ENCODE results near the gene PDE3B.
"Not testable (repeated sequence)": the region's sequence is repeated elsewhere in the genome, so short reads cannot be mapped to it uniquely, and the experiment has no call there.

The PDE3B gene

GRCh38 chr11:14678350-14678749 is 34.7 kb downstream of the PDE3B start:
- no peak for DNase-seq

DNA sequence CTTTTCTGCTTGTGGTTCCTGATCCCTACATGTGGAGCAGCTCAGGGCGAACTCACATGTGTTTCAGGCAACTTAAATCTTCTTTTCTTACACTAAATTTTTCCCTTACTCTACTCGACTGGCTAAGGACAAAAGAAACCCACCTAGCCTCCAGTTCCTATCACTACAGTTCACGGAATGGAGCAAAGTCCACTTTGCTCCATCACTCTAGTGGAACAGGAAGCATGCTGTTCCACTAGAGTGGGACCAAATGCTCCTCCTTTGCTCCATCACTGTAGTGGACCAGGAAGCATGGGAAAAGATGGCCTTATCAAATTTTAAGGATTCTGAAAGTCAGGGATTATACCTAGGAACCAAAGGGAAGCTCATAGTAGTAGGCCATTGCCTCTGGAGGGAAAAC is 36.1 kb downstream of the PDE3B start:
- DNase-seq: no peak

DNA sequence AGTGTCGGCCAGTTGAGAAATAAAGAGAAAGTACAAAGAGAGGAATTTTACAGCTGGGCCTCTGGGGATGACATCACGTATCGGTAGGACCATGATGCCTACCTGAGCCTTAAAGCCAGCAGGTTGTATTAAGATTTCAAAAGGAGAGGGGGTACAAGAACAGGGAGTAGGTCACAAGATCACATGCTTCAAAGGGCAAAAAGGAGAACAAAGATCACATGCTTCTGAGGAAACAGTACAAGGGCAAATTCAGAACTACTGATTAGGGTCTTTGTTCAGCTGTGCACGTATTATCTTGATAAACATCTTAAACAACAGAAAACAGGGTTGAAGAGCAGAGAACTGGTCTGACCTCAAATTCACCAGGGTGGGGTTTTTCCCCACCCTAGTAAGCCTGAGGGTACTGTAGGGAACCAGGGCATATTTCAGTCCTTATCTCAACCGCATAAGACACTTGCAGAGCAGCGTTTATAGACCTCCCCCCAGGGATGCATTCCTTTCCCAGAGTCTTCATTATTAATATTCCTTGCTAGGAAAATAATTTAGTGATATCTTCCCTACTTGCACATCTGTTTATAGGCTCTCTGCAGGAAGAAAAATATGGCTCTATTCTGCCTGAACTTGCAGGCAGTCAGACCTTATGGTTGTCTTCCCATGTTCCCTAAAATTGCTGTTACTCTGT is 40.8 kb downstream of the PDE3B start:
- DNase-seq: not testable (repeated sequence)

DNA sequence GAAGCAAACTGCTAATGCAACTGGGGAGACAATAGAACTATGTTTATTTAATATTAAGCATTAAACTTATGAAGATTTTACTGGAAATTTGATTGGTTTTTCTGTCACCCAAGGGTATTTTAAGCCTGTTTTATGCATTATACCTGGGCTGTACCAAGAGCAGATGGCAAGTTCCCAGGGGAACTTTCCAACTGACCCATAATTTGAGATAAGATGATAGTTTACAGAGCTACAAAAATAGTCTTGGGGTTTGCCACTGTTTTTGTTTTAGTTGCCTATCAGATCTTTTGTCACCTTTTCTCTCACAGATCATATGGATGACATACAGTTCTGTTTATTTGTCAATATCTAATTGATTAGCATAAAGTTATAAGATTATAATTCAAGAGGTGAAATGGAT is 43.9 kb downstream of the PDE3B start:
- no peak for DNase-seq

GRCh38 chr11:14687943-14688627 is 44.5 kb downstream of the PDE3B start:
- DNase-seq: peak; percentile 64

DNA sequence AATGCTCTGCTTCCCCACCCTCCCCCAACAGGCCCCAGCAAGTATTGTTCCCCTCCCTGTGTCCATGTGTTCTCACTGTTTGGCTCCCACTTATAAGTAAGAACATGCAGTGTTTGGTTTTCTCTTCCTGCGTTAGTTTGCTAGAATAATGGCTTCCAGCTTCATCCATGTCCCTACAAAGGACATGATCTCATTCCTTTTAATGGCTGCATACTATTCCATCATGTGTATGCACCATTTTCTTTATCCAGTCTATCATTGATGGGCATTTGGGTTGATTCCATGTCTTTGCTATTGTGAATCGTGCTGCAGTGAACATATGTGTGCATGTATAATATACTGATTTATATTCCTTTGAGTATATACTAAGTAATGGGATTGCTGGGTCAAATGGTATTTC is 52.1 kb downstream of the PDE3B start:
- DNase-seq: not testable (repeated sequence)

- no peak for DNase-seq
These were observed 55.2 kb downstream of the PDE3B start for GRCh38 chr11:14698771-14699170.

- no peak for DNase-seq
These were observed 57.0 kb downstream of the PDE3B start for GRCh38 chr11:14700593-14700992.

DNA sequence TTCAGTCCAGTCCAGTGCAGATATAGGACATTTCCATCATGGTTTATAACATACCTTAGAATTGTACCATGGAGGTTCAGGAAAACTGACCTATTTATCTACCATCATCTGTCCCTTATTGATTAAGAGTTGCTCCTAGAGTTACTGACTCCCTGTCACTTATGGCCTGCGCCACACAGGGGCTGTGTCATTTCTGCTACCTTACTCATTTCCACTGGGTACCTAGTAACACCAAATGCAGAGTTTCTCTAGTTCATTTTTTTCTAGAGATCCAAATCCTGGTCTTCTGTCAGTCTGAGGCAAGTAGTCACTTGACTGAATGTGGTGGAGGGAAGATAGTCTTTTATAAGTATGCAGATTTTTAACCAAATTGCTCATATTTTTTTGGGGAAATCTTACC is 59.2 kb downstream of the PDE3B start:
- DNase-seq: no peak

DNA sequence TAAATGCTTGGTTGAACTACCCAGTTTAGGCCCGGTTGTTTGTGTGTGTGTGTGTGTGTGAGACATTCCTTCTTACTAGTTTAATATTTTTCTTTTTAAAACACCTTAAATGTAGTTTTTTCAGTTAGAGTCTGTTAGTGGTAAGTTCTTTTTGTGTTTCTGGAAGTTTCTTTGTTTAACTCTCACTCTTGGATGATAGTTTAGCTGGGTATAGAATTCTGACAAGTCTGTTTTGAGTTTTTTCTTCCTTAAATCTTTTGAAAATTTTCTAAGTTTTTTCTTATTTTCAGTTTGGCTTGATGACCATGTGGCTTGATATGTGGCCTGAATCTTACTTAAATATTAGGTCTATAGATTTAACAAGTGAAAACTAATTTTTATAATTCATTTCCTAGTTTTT is 60.1 kb downstream of the PDE3B start:
- no peak for DNase-seq

DNA sequence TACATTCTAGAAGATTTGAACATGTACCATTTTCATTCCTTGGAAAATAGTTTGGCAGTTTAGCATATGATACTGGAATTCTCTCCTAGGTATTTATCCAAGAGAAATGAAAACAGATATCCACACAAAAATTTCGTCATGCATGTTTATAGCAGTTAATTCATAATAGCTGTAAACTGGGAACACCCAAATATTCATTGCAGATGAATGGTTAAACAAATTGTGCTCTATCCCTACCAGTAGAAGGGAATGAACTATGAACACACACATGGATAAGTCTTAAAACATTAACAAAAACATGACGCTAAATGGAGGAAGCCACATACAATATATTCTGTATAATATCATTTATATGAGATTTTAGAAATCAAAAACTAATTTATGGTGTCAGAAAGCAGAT is 61.5 kb downstream of the PDE3B start:
- DNase-seq: no peak

- DNase-seq: no peak
These were observed 70.1 kb downstream of the PDE3B start for GRCh38 chr11:14713496-14714244.

- DNase-seq: not testable (repeated sequence)
These were observed 72.1 kb downstream of the PDE3B start for GRCh38 chr11:14715669-14716068.

- DNase-seq: no peak
These were observed 78.9 kb downstream of the PDE3B start for GRCh38 chr11:14722496-14722895.

DNA sequence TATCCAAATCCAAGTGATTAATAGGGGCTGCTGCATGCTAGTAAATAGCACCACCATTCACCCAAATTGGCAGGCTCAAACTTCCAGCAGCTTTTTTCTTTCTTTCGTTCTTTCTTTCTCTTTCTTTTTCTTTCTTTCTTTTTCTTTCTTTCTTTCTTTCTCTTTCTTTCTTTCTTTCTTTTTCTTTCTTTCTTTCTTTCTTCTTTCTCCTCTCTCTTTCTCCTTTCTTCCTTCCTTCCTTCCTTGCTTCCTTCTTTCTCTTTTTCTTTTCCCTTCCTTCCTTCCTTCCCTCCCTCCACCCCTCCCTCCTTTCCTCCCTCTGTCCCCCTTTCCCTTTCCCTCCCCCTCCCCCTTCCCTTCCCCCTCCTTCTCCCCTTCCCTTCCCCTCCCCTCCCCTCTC is 81.5 kb downstream of the PDE3B start:
- DNase-seq: no peak

DNA sequence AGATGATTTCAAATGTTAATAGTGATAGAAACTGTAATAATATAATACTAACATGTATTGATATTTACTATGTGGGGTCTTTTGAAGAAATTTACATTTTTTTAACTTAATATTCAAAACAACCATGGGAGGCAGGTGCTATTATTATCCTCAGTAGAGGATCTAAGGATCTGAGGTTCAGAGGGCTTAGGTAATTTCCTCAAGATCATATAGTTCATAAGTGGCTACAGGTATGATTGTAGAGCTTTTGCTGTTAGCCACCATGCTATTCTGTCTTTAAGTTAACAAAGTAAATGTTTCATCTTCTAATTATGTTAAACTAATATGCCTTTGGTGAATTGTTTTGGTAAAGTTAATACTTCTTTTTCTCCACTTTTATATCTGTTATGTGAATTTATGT is 83.6 kb downstream of the PDE3B start:
- no peak for DNase-seq

GRCh38 chr11:14727746-14728145 is 84.1 kb downstream of the PDE3B start:
- no peak for DNase-seq

DNA sequence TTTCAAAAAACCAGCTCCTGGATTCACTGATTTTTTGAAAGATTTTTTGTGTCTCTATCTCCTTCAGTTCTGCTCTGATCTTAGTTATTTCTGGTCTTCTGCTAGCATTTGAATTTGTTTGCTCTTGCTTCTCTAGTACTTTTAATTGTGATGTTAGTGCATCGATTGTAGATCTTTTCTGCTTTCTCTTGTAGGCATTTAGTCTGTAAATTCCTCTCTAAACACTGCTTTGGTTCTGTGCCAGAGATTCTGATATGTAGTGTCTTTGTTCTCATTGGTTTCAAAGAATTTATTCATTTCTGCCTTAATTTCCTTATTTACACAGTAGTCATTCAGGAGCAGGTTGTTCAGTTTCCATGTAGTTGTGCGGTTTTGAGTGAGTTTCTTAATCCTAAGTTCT is 96.9 kb downstream of the PDE3B start:
- not testable (repeated sequence) for DNase-seq

DNA sequence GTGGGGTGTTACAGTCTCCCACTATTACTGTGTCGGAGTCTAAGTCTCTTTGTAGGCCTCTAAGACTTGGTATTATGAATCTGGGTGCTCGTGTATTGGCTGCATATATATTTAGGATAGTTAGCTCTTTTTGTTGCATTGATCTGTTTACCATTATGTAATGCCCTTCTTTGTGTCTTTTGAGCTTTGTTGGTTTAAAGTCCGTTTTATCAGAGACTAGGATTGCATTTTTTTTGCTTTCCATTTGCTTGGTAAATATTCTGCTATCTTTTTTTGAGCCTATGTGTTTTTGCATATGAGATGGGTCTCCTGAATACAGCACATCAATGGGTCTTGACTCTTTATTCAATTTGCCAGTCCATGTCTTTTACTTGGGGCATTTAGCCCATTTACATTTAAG is 97.6 kb downstream of the PDE3B start:
- DNase-seq: no peak

DNA sequence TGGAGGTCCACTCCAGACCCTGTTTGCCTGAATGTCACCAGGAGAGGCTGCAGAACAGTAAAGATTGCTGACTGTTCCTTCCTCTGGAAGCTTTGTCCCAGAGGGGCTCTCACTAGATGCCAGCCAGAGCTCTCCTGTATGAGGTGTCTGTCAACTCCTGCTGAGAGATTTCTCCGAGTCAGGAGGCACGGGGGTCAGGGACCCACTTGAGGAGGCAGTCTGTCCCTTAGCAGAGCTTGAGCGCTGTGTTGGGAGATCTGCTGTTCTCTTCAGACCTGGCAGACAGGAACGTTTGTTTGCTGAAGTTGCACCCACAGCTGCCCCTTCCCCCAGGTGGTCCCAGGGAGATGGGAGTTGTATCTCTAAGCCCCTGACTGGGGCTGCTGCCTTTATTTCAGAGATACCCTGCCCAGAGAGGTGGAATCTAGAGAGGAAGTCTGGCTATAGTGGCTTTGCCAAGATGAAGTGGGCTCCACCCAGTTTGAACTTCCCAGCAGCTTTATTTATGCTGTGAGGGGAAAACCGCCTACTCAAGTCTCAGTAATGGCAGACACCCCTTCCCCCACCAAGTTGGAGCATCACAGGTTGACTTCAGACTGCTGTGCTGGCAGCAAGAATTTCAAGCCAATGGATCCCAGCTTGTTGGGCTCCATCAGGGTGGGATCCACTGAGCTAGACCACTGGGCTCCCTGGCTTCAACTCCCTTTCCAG is 99.4 kb downstream of the PDE3B start:
- DNase-seq: no peak

- DNase-seq: not testable (repeated sequence)
These were observed 100.1 kb downstream of the PDE3B start for GRCh38 chr11:14743667-14744066.

DNA sequence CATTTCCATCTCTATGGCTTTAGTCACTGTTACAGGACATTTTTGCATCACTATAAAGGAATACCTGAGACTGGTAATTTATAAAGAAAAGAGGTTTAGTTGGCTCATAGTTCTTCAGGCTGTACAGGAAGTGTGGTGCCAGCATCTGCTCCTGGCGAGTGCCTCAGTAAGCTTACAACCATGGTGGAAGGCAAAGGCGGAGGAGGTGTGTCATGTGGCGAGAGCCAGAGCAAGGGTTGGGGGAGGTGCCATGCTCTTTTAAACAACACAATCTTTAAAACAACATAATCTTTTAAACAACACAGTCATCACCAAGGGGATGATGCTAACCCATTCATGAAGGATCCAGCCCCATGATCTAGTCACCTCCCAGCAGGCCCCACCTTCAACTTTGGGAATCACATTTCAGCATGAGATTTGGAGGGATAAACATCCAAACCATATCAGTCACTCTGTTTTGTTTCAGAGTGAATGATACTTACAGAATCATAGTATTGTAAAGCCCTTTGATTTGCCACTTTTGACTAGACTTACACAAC is 103.3 kb downstream of the PDE3B start:
- no peak for DNase-seq

- no peak for DNase-seq
These were observed 104.5 kb downstream of the PDE3B start for GRCh38 chr11:14748090-14748489.
